Liver (tissue), 9 donors: ENCODE data around the gene OR2AJ1. TPM values are rescaled to one million over a fixed set of nuclear protein-coding genes. Genes with fewer than 3 reads are reported as not detected.

Experiments used
- DNase-seq: peaks from one replicate; pipeline ENCODE4 v3.0.0-alpha.2; 2017; ENCODE audit warnings: low spot score
- H3K27ac ChIP-seq, 2 donors: one replicate each; pipeline ENCODE4 v1.7.0; 2013; ENCODE audit warnings: inconsistent platforms in 2 of 2, low read length in 2 of 2, control low read depth in 1 of 2, low read depth in 1 of 2, mild to moderate bottlenecking in 1 of 2
- H3K27me3 ChIP-seq, 4 donors: one replicate each; pipeline versions ENCODE4 v1.6.1 to v1.7.0; 2013; ENCODE audit warnings: low read length in 3 of 4, inconsistent platforms in 1 of 4, mild to moderate bottlenecking in 1 of 4, moderate library complexity in 1 of 4; ENCODE audit not compliant: control insufficient read depth in 4 of 4, insufficient read depth in 4 of 4
- H3K36me3 ChIP-seq, 4 donors: one replicate each; pipeline versions ENCODE4 v1.6.1 to v1.7.0; 2013; ENCODE audit warnings: low read length in 3 of 4, mild to moderate bottlenecking in 3 of 4, low read depth in 1 of 4, moderate library complexity in 1 of 4; ENCODE audit not compliant: control insufficient read depth in 4 of 4, insufficient read depth in 3 of 4
- H3K4me1 ChIP-seq, 4 donors: one replicate each; pipeline versions ENCODE4 v1.6.1 to v1.7.0; 2013; ENCODE audit warnings: low read length in 3 of 4, mild to moderate bottlenecking in 3 of 4, moderate library complexity in 1 of 4; ENCODE audit not compliant: control insufficient read depth in 4 of 4, insufficient read depth in 4 of 4
- H3K4me3 ChIP-seq, 3 donors: one replicate each; pipeline versions ENCODE4 v1.6.1 to v1.7.0; 2013; ENCODE audit warnings: low read length in 3 of 3, control low read depth in 1 of 3, low read depth in 1 of 3, mild to moderate bottlenecking in 1 of 3
- H3K9ac ChIP-seq, 2 donors: one replicate each; pipeline ENCODE4 v1.7.0; 2013; ENCODE audit warnings: low read length in 2 of 2, mild to moderate bottlenecking in 2 of 2, moderate library complexity in 2 of 2, control low read depth in 1 of 2, low read depth in 1 of 2
- H3K9me3 ChIP-seq, 4 donors: one replicate each; pipeline versions ENCODE4 v1.6.1 to v1.7.0; 2013; ENCODE audit warnings: low read length in 3 of 4; ENCODE audit not compliant: control insufficient read depth in 4 of 4
- ATF3 ChIP-seq: IDR thresholded peaks from 2 replicates; pipeline ENCODE4 v1.6.1; 2016; ENCODE audit warnings: antibody characterized with exemption
- CTCF ChIP-seq: fragments of 150-350 bp; IDR thresholded peaks from 2 replicates; pipeline ENCODE4 v1.5.1; 2017; ENCODE audit warnings: improper control_type of control experiment, low read depth, low read length; ENCODE audit not compliant: missing input control
- EGR1 ChIP-seq, 2 donors: IDR thresholded peaks; 2 replicates each; pipeline ENCODE4 v1.6.1; 2016 to 2018; ENCODE audit warnings: antibody characterized with exemption in 2 of 2, low read depth in 2 of 2
- FOXA1 ChIP-seq: IDR thresholded peaks from 2 replicates; pipeline ENCODE4 v1.6.1; 2016; ENCODE audit warnings: antibody characterized with exemption
- FOXA2 ChIP-seq: IDR thresholded peaks from 2 replicates; pipeline ENCODE4 v1.6.1; 2016; ENCODE audit warnings: antibody characterized with exemption
- GABPA ChIP-seq, 2 donors: IDR thresholded peaks in 1 of 2; conservative IDR thresholded peaks in 1 of 2; 2 replicates each; pipeline ENCODE4 v1.6.1; 2016; ENCODE audit warnings: antibody characterized with exemption in 2 of 2, mild to moderate bottlenecking in 1 of 2, moderate library complexity in 1 of 2
- HNF4A ChIP-seq, 2 donors: conservative IDR thresholded peaks; 2 replicates each; pipeline ENCODE4 v1.6.1; 2016; ENCODE audit warnings: antibody characterized with exemption in 2 of 2, mild to moderate bottlenecking in 2 of 2
- HNF4G ChIP-seq: IDR thresholded peaks from 2 replicates; pipeline ENCODE4 v1.6.1; 2016; ENCODE audit warnings: antibody characterized with exemption
- JUND ChIP-seq, 2 donors: IDR thresholded peaks; 2 replicates each; pipeline ENCODE4 v1.6.1; 2016; ENCODE audit warnings: antibody characterized with exemption in 2 of 2
- NR2F2 ChIP-seq: IDR thresholded peaks from 2 replicates; pipeline ENCODE4 v1.6.1; 2016; ENCODE audit warnings: antibody characterized with exemption
- RAD21 ChIP-seq, 2 donors: IDR thresholded peaks; 2 replicates each; pipeline ENCODE4 v1.6.1; 2016; ENCODE audit warnings: antibody characterized with exemption in 2 of 2, mild to moderate bottlenecking in 2 of 2
- REST ChIP-seq: IDR thresholded peaks from 2 replicates; pipeline ENCODE4 v1.6.1; 2016; ENCODE audit warnings: antibody characterized with exemption, mild to moderate bottlenecking
- RXRA ChIP-seq, 2 donors: IDR thresholded peaks; 2 replicates each; pipeline ENCODE4 v1.6.1; 2017 to 2018; ENCODE audit warnings: antibody characterized with exemption in 2 of 2, mild to moderate bottlenecking in 1 of 2
- SP1 ChIP-seq: IDR thresholded peaks from 2 replicates; pipeline ENCODE4 v1.6.1; 2018; ENCODE audit warnings: antibody characterized with exemption, mild to moderate bottlenecking
- TAF1 ChIP-seq: conservative IDR thresholded peaks from 2 replicates; pipeline ENCODE4 v1.6.1; 2016; ENCODE audit warnings: antibody characterized with exemption, mild to moderate bottlenecking
- YY1 ChIP-seq: IDR thresholded peaks from 2 replicates; pipeline ENCODE4 v1.6.1; 2016; ENCODE audit warnings: antibody characterized with exemption, mild to moderate bottlenecking
- ZBTB33 ChIP-seq: IDR thresholded peaks from 2 replicates; pipeline ENCODE4 v1.6.1; 2016; ENCODE audit warnings: antibody characterized with exemption
- WGBS: extraction: QIAGEN DNeasy Blood & Tissue Kit; methylation state at CpG from one replicate; pipeline ENCODE4 v1.1.7; 2013; 5-methylcytosine and 5-hydroxymethylcytosine counted together
- polyA plus RNA-seq, 2 donors: library from polyadenylated mRNA; stranded (reverse) in 1 of 2; unstranded in 1 of 2; fragments of 200-250 nt in 1 of 2; fragments of >200 nt in 1 of 2; fragmentation: Nextera tagmentation in 1 of 2; extraction: Ambion mirVana in 1 of 2; gene quantifications; one replicate each; pipeline versions ENCODE4 v1.2.1 to v1.2.3, GENCODE V29; 2013 to 2015
- total RNA-seq, 2 donors: library from RNA; depleted of rRNA; stranded (reverse); fragments of >200 nt; gene quantifications; one replicate each; pipeline ENCODE4 v1.2.3, GENCODE V29; 2014
- TF ChIP-seq, protein P1 (sequence below): IDR thresholded peaks from 2 replicates; pipeline ENCODE4 v1.6.1; 2016; ENCODE audit warnings: antibody characterized with exemption
- donor health status: healthy.
- donor health status: healthy.
- donor health status: healthy.
- donor health status: healthy.
- donor health status: healthy.

The OR2AJ1 gene
- total and polyA plus RNA-seq, 4 donors = not detected

GRCh38 chr1:247948558-247948957 lies 23.9 kb downstream of the OR2AJ1 start, which contains the start of gene OR2L8:
OR2L8 (plus strand) TSS chr1:247948858; CDS start chr1:247948858, 0 bp downstream.
- Histone ChIP-seq H3K27me3 (no peaks in the 10 kb centered on the region), H3K4me1 (no peaks in the 10 kb centered on the region), H3K36me3 (no peaks in the 10 kb centered on the region), H3K27ac (no peak within 1 kb of the TSS), H3K9me3 (peaks cover 0 to 2% (median 0%) of the 10 kb centered on the region in 4 donors), H3K4me3 (no peak within 1 kb of the TSS), H3K9ac (no peak within 1 kb of the TSS)
- no peak for TF ChIP-seq YY1
- no peak for TF ChIP-seq FOXA1
- no peak for TF ChIP-seq EGR1 (IDR thresholded peaks at IDR 0.05; ENCODE audit: low read depth in 2 of 2)
- no peak for TF ChIP-seq SP1
- no peak for TF ChIP-seq RXRA (IDR thresholded peaks at IDR 0.05)
- no peak for TF ChIP-seq ZBTB33
- TF ChIP-seq FOXA2 = no peak
- no peak for TF ChIP-seq ATF3
- TF ChIP-seq GABPA (IDR thresholded peaks at IDR 0.05 in 1 of 2, conservative IDR thresholded peaks at IDR 0.05 in 1 of 2) = no peak
- TF ChIP-seq, protein P1, sequence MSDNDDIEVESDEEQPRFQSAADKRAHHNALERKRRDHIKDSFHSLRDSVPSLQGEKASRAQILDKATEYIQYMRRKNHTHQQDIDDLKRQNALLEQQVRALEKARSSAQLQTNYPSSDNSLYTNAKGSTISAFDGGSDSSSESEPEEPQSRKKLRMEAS = no peak
- TF ChIP-seq NR2F2 = no peak
- no peak for TF ChIP-seq REST
- TF ChIP-seq TAF1 = no peak
- no peak for DNase-seq
- WGBS = 69% methylated on average over 3 of the region's 3 CpGs

DNA sequence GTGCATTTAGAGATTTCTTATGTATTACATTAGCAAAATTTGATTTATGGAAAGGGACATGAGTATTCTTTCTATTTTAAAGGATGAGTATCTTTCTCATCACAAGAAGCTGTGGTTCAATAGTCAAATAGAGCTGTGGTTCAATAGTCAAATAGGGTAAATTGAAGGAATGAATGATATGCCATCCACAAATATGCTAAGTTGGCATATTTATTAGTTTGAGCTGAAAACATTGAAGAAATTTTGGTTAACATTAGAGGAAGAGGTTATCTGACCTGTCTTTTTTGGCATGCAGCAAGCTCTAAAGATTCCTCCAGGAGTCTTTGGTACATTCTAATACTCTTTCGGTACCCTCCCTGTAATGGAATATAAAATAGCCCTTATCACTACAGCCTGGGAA lies 28.7 kb downstream of the OR2AJ1 start:
- WGBS = 83% methylated on average over 1 of the region's 1 CpG
- TF ChIP-seq HNF4G (no peak), REST (no peak), RXRA (IDR thresholded peaks at IDR 0.05) (no peak), ZBTB33 (no peak), JUND (IDR thresholded peaks at IDR 0.05) (no peak), RAD21 (IDR thresholded peaks at IDR 0.05) (no peak), YY1 (no peak), GABPA (IDR thresholded peaks at IDR 0.05 in 1 of 2, conservative IDR thresholded peaks at IDR 0.05 in 1 of 2) (no peak), CTCF (no peak), NR2F2 (no peak), FOXA1 (no peak), SP1 (no peak), EGR1 (IDR thresholded peaks at IDR 0.05; ENCODE audit: low read depth in 2 of 2) (no peak), FOXA2 (no peak), HNF4A (conservative IDR thresholded peaks at IDR 0.05) (no peak)
- TF ChIP-seq, protein P1 = no peak

More for the DNA sequence above, 28.7 kb downstream of the OR2AJ1 start:
- Histone ChIP-seq H3K36me3 (no peaks in the 10 kb centered on the region), H3K9ac (no peak overlapping the region), H3K4me3 (no peak overlapping the region), H3K4me1 (no peaks in the 10 kb centered on the region), H3K27me3 (no peaks in the 10 kb centered on the region), H3K9me3 (no peaks in the 10 kb centered on the region), H3K27ac (no peak overlapping the region)
- DNase-seq = no peak
